HG03457 (cell line): ENCODE results near the gene SFMBT1.

Experiments used
- ATAC-seq: cut with Tn5 transposase; IDR thresholded peaks from one replicate; pipeline ENCODE4 v1.9.1; 2021; ENCODE audit warnings: moderate number of reproducible peaks; ENCODE audit not compliant: unreplicated experiment

The SFMBT1 gene

GRCh38 chr3:52890735-52891134, 155.1 kb downstream of the SFMBT1 start:
- no peak for ATAC-seq

GRCh38 chr3:52889901-52890300, 156.0 kb downstream of the SFMBT1 start:
- no peak for ATAC-seq

DNA sequence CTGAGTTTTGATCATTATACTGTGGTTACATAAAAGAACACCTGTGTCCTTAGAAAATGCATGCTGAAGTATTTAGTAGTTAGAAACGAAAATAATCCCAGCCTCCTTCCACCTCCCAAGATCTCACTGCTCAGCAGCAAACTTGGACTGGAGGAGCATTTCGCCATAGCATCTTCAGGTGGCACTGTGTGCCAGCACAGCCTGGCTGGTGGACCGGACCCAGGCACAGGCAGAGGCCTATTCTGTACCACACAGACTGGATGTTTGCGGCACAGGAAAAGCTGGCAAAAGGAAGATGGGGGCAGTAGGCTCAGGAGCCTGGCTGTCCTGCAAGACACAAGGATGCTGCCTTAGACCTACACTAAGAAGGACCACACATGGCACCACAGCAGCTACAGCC, 158.7 kb downstream of the SFMBT1 start:
- ATAC-seq = no peak

DNA sequence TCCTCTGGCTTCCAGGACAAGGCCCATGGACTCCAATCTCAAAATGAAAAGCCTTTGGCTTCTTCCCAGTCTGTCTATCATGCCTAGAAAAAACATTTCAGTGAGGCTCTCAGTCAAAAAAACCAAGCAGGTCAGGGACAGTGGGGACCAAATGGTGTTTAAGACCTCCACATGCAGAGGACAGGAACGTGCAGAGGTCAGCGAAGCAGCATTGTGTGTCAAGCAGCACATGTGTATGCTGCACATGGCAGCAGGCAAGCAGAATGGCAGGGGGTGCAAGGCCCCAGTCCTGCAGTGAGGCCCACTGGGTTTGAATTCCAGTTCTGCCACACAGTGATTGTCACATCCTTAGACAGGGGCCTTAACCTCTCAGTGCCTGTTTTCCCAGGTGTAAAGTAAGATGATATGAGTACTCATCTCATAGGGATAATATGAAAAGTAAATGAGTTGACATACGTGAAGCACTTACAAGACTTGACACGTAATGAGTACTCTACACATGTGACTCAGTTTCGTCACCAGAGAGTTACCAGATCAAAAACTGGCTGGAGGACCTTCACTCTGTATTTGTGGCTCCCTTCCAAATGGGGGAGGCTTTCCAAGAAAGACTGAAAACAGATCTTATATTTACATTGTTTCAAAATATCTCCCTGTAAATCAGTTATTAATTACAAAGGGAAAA, 159.7 kb downstream of the SFMBT1 start:
- ATAC-seq = no peak

GRCh38 chr3:52882377-52882776, 163.5 kb downstream of the SFMBT1 start:
- no peak for ATAC-seq

GRCh38 chr3:52881871-52882270, 164.0 kb downstream of the SFMBT1 start:
- ATAC-seq = no peak

DNA sequence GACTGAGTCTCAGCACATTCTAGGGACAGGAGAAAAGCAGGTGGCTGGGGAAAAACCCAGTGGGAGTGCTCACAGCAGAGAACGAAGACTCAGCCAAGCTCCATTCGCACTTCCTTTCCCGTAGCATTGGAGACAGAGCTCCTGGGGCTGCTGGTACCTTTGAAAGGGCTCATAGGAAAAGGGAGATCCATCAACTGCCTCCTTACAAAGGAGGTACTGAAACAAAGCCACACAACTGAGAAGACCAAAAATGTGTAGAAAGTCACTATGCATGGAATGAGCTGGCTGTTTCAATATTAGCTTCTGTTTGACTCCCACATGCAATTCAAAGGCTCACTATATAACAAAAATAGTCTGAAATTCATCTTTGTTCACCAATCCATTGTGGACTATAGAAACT, 165.4 kb downstream of the SFMBT1 start:
- ATAC-seq = no peak

GRCh38 chr3:52880047-52880446, 165.8 kb downstream of the SFMBT1 start:
- no peak for ATAC-seq

DNA sequence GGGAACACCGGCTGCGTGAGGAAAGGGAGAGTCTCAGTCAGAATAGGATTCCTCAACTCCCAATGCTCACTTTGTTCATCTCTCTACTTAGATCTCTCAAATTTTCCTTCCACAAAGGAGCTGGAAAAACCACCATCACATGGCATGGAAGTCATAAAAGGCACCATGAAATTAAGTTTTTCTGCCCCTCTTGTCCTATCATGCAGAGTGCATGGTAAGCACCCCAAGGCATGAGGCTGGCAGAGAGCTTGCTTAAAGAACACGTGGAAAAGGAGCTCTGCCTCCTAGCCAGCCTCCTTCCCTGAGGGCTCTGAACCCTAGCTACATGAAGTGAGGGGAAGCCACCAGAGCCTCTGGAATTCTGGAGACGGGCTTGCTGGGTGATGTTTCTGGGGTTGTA, 166.3 kb downstream of the SFMBT1 start:
- ATAC-seq = no peak

GRCh38 chr3:52879090-52879489, 166.8 kb downstream of the SFMBT1 start:
- no peak for ATAC-seq

- no peak for ATAC-seq
Observed at GRCh38 chr3:52877085-52877484, 168.8 kb downstream of the SFMBT1 start.

DNA sequence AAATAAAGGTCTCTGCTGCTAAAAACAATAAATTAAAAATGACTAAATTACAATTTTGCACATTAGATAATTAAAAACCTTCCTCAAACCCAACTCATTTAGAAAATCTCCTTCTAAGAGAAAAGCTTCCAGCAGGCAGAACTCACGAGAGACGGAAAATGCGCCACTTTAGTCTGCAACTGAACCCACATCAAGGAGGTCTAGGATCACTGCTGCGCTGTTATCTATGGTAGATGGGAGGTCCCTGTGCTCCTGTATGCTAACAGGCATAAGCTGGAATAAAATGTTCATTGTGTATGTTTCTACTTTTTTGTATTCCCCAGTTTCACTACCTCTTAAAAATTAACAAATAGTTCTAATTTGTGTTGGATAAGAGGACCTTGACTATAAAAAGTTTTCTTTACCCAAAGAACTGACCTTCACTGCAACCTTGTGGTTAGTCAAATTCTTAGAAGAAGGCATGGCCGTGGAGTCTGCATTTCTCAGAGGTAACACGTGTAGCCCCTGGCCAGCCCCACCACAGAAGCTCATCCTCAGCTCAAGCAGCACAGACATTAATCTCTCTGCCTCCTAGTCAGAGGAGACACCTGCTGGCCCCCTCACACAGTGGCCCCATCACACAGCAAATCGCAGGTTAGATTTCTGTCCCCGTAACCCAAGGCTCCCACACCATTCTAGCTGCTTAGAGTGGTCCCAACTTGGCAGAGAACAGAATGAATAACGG, 170.8 kb downstream of the SFMBT1 start:
- ATAC-seq = no peak

DNA sequence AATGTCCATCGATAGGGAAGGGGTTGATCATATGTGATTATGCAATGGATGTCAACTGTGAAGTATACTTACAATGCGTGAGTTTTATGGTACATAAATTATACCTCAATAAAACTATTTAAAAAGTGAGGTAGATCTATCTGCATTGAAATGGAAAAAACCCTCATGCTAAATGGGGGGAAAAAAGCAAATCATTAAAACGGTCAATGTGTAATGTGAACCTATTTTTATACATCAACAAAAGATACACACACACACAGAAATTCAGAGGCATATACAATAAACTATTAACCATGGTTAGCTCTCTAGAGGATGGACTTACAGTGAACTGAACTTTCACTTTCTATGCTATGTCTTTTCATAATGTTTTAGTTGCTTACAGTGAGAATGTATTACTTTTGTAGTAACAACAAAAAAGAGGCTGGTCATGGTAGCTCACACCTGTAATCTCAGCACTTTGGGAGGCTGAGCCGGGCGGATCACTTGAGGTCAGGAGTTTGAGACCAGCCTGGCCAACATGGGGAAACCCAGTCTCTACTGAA, 171.6 kb downstream of the SFMBT1 start:
- no peak for ATAC-seq

DNA sequence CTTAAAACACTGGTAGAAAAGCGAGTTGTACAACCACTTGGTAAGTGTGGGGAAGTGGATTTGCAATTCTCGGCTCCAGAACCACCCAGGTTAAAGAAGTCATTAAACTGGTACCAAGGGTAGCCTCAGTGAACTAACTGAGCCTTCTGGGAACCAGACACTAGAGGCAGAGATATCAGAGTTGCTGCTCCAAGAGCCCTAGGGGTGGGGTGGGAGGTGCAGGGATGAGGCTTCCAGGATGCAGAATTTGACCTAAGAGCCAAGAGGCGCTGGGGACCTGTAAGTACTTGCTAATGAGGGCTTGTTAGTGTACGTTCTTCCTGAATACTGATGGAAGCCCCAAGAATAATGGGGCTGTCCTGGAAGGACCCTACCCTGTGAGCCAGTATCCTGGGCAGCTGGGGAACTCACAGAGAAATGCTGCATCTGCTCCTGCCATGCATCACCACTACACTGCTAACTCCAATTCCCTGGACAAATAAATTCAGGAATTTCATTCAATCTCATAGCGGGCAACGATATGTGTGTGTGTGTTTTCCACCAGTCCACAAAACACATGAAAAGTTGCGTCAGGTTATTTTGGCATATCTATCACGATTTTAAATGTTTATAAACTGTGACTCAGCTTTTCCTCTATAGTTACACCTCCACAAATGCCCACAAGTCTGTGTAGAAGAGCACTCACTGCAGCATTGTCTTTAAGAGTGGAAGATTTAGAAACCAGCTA, 172.3 kb downstream of the SFMBT1 start:
- ATAC-seq = no peak

DNA sequence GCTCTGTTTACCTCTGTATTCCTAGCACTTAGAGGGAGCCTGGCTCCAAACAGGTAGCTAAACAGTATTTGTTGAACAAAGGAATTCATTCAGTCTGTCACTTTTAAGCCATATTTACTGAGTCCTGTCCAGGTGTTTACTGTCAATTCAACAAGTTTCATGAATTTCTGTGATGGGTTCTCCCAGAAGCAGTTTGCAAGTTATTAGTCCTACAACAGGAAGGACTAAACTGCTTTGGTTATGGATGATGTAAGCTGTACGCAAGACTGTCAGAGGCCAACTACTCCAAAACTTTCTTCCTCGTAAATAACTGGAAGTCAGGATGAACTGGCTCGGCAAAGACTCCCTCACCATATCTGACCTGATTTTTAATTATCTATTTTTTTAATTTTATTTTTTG, 173.6 kb downstream of the SFMBT1 start:
- ATAC-seq = no peak

- ATAC-seq = no peak
Observed at GRCh38 chr3:52871761-52872160, 174.1 kb downstream of the SFMBT1 start.

- ATAC-seq = no peak
Observed at GRCh38 chr3:52870471-52870870, 175.4 kb downstream of the SFMBT1 start.

GRCh38 chr3:52866427-52866826, 179.4 kb downstream of the SFMBT1 start:
- no peak for ATAC-seq

DNA sequence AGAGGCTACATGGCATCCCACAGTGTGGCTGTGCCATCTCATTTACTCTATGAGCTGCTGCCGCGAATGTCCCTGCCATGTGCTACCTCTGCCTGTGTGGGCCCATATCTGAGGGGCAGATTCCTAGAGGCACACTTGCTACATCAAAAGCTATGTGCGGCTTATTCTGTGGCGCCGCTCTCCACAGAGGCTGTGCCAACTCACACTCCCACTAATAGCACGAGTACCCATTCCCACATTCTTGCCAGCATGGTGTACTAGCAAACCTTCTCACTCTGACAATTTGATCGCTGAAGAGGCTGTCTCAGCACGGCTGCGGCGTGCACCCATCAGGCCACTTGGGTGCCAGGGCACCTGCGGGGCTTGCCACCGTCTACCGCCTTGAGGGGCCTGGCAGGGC, 179.9 kb downstream of the SFMBT1 start:
- no peak for ATAC-seq

GRCh38 chr3:52860424-52860768, 185.5 kb downstream of the SFMBT1 start:
- ATAC-seq = no peak

GRCh38 chr3:52859686-52860423, 186.0 kb downstream of the SFMBT1 start:
- ATAC-seq = no peak
